SK-N-SH (cell line): ENCODE measurements around the gene GLS2. TPM values are rescaled to one million over a fixed set of nuclear protein-coding genes. Genes with fewer than 3 reads are reported as not detected.

Source experiments
- CTCF ChIA-PET: fragments of 300-600, 350-600 bp; formaldehyde crosslinking; extraction: SDS; loops from one replicate; lab custom pipeline; 2021; lab: Yijun Ruan, JAX
- POLR2A ChIA-PET: fragments of 350-600 bp; sonication (Branson Sonifier 250); formaldehyde crosslinking; extraction: SDS; loops from one replicate; lab custom pipeline; 2020; ENCODE audit warnings: antibody characterized with exemption, inconsistent platforms; lab: Yijun Ruan, JAX
- DNase-seq: peaks from one replicate; pipeline ENCODE4 v3.0.0; 2012
- H2AFZ ChIP-seq: fragments of 200-600 bp; sonication (generic); 2 replicates; pipeline ENCODE4 v1.8.1; 2016; ENCODE audit warnings: antibody characterized with exemption, mild to moderate bottlenecking, low read depth
- H3F3A ChIP-seq: fragments of 200-600 bp; sonication (generic); replicated peaks from 2 replicates; pipeline ENCODE3; 2016; ENCODE audit warnings: antibody characterized with exemption, mild to moderate bottlenecking; ENCODE audit not compliant: insufficient read depth
- H3K27ac ChIP-seq, 2 experiments: fragments of 200-500 bp in 1 of 2; fragments of 200-600 bp in 1 of 2; sonication (Bioruptor generic) in 1 of 2; sonication (generic), shearing (Covaris generic) in 1 of 2; 2 replicates each; pipeline versions ENCODE4 v1.5.1 to v1.6.1; 2014 to 2016; ENCODE audit warnings: low read depth in 2 of 2, inconsistent platforms in 1 of 2, low read length in 1 of 2, mild to moderate bottlenecking in 1 of 2, mixed read lengths in 1 of 2
- H3K27me3 ChIP-seq: fragments of 200-600 bp; sonication (generic), shearing (Covaris generic); 2 replicates; pipeline ENCODE4 v1.6.1; 2016; ENCODE audit warnings: mixed run types; ENCODE audit not compliant: insufficient read depth
- H3K36me3 ChIP-seq, 2 experiments: fragments of 200-500 bp in 1 of 2; fragments of 200-600 bp in 1 of 2; sonication (Bioruptor generic) in 1 of 2; sonication (generic) in 1 of 2; replicated peaks in 1 of 2; 2 replicates each; pipeline versions ENCODE3 to v1.5.1; 2014 to 2016; ENCODE audit warnings: low read length in 1 of 2, mild to moderate bottlenecking in 1 of 2; ENCODE audit not compliant: insufficient read depth in 2 of 2, control insufficient read depth in 1 of 2
- H3K4me1 ChIP-seq, 2 experiments: fragments of 200-500 bp in 1 of 2; fragments of 200-600 bp in 1 of 2; sonication (Bioruptor generic) in 1 of 2; sonication (generic), shearing (Covaris generic) in 1 of 2; 2 replicates each; pipeline versions ENCODE4 v1.5.1 to v1.6.1; 2014 to 2016; ENCODE audit warnings: low read depth in 1 of 2, low read length in 1 of 2, mixed run types in 1 of 2; ENCODE audit not compliant: insufficient read depth in 2 of 2, control insufficient read depth in 1 of 2
- H3K4me2 ChIP-seq: fragments of 200-600 bp; sonication (generic), shearing (Covaris generic); 2 replicates; pipeline ENCODE4 v1.6.1; 2017; ENCODE audit warnings: mixed run types
- H3K4me3 ChIP-seq, 2 experiments: fragments of 200-500 bp in 1 of 2; fragments of 200-600 bp in 1 of 2; sonication (Bioruptor generic) in 1 of 2; sonication (generic), shearing (Covaris generic) in 1 of 2; 2 replicates each; pipeline versions ENCODE4 v1.5.1 to v1.8.1; 2014 to 2016; ENCODE audit warnings: low read depth in 2 of 2, inconsistent platforms in 1 of 2, low read length in 1 of 2, mild to moderate bottlenecking in 1 of 2, mixed read lengths in 1 of 2, moderate library complexity in 1 of 2
- H3K79me2 ChIP-seq: fragments of 200-600 bp; sonication (generic); 2 replicates; pipeline ENCODE4 v1.8.1; 2017; ENCODE audit warnings: mild to moderate bottlenecking; ENCODE audit not compliant: insufficient read depth
- H3K9ac ChIP-seq: fragments of 200-600 bp; sonication (generic); 2 replicates; pipeline ENCODE4 v1.6.1; 2017; ENCODE audit warnings: mixed run types
- H3K9me2 ChIP-seq: fragments of 200-600 bp; sonication (generic); 2 replicates; pipeline ENCODE4 v1.6.1; 2017; ENCODE audit warnings: mixed run types
- H3K9me3 ChIP-seq: fragments of 200-600 bp; sonication (generic); 2 replicates; pipeline ENCODE4 v1.6.1; 2017; ENCODE audit warnings: mixed run types, mild to moderate bottlenecking, moderate library complexity
- H4K20me1 ChIP-seq: fragments of 200-600 bp; sonication (generic); 2 replicates; pipeline ENCODE4 v1.6.1; 2017; ENCODE audit warnings: mild to moderate bottlenecking, mixed run types; ENCODE audit not compliant: insufficient read depth
- CTCF ChIP-seq: fragments of 200-600 bp; sonication (generic); IDR thresholded peaks from 2 replicates; pipeline ENCODE4 v1.6.1; 2017; ENCODE audit warnings: antibody characterized with exemption, mild to moderate bottlenecking, moderate library complexity
- EZH2phosphoT487 ChIP-seq: fragments of 200-600 bp; sonication (generic); IDR thresholded peaks from 2 replicates; pipeline ENCODE4 v1.6.1; 2017; ENCODE audit warnings: low read depth, mixed run types, mild to moderate bottlenecking, antibody characterized with exemption, moderate library complexity, borderline replicate concordance
- FOXJ3 ChIP-seq: sonication (generic); formaldehyde crosslinking; IDR thresholded peaks from 2 replicates; pipeline ENCODE4 v1.5.1; 2020; ENCODE audit warnings: mild to moderate bottlenecking, missing genetic modification reagents
- FOXM1 ChIP-seq: IDR thresholded peaks from 2 replicates; pipeline ENCODE4 v1.4.0; 2012; ENCODE audit warnings: low read depth, mild to moderate bottlenecking
- GABPA ChIP-seq: IDR thresholded peaks from 2 replicates; pipeline ENCODE4 v1.4.0; 2012; ENCODE audit warnings: low read depth, mild to moderate bottlenecking
- GATA2 ChIP-seq: sonication (generic); formaldehyde crosslinking; IDR thresholded peaks from 2 replicates; pipeline ENCODE4 v1.5.0; 2020; ENCODE audit warnings: mild to moderate bottlenecking, missing genetic modification reagents
- JUND ChIP-seq: IDR thresholded peaks from 2 replicates; pipeline ENCODE4 v1.4.0; 2012
- MAX ChIP-seq: IDR thresholded peaks from 2 replicates; pipeline ENCODE4 v1.4.0; 2012; ENCODE audit warnings: low read depth
- MEF2A ChIP-seq: IDR thresholded peaks from 2 replicates; pipeline ENCODE4 v1.4.0; 2012; ENCODE audit warnings: low read depth, borderline replicate concordance
- NFIC ChIP-seq: IDR thresholded peaks from 2 replicates; pipeline ENCODE4 v1.4.0; 2012; ENCODE audit warnings: borderline replicate concordance
- NRF1 ChIP-seq: IDR thresholded peaks from 2 replicates; pipeline ENCODE4 v1.6.1; 2012; ENCODE audit warnings: low read depth, mild to moderate bottlenecking, low read length
- POLR2AphosphoS5 ChIP-seq: IDR thresholded peaks from 2 replicates; pipeline ENCODE4 v1.6.1; 2012; ENCODE audit warnings: low read depth, low read length
- RAD21 ChIP-seq: IDR thresholded peaks from 2 replicates; pipeline ENCODE4 v1.6.1; 2012; ENCODE audit warnings: mild to moderate bottlenecking, low read length
- RCOR1 ChIP-seq: fragments of 150-350 bp; IDR thresholded peaks from 2 replicates; pipeline ENCODE4 v1.6.1; 2017; ENCODE audit warnings: antibody characterized with exemption, low read length
- REST ChIP-seq: IDR thresholded peaks from 2 replicates; pipeline ENCODE4 v1.6.1; 2012; ENCODE audit warnings: mild to moderate bottlenecking, low read depth, low read length, moderate library complexity
- TCF12 ChIP-seq: IDR thresholded peaks from 2 replicates; pipeline ENCODE4 v1.4.0; 2012
- USF2 ChIP-seq: fragments of 150-350 bp; IDR thresholded peaks from 2 replicates; pipeline ENCODE4 v1.6.1; 2017; ENCODE audit warnings: antibody characterized with exemption, low read length, low read depth, borderline replicate concordance
- YY1 ChIP-seq: IDR thresholded peaks from 2 replicates; pipeline ENCODE4 v1.4.0; 2012; ENCODE audit warnings: low read depth, mild to moderate bottlenecking
- WGBS: methylation state at CpG from one replicate; pipeline ENCODE4 v1.1.6; 2017; ENCODE audit warnings: low lambda C conversion rate; 5-methylcytosine and 5-hydroxymethylcytosine counted together
- polyA plus RNA-seq, 3 experiments: library from polyadenylated mRNA; depleted of rRNA; stranded (reverse); fragments of >200 nt; gene quantifications; 2 replicates each; pipeline ENCODE4 v1.2.3, GENCODE V29; 2012

GLS2 gene
- polyA plus RNA-seq, 1 of the 3 experiments (the other 2 are of a cell fraction), result 2.1 TPM

GRCh38 chr12:56449622-56449984 lies 38.4 kb downstream of the GLS2 start:
- Histone ChIP-seq H3K9ac (peak overlapping the region; percentile 90), H3K36me3 (no peaks in the 10 kb centered on the region), H3K4me2 (peak overlapping the region; percentile 91), H3K27me3 (no peaks in the 10 kb centered on the region), H3K27ac (peak overlapping the region; percentile 72 to 91)
- WGBS, result 32% methylated on average over 5 of the region's 5 CpGs
- CTCF ChIA-PET, result interaction anchor here (1.0 to 3.3 kb wide), 4 partner anchors 9 to 260 kb away, joined by 3 to 32 read pairs (median 8); partner anchors contain the start of gene SMARCC2
- TF ChIP-seq GATA2 (CRISPR knock-in tag), result no peak
- no peak for TF ChIP-seq POLR2AphosphoS5
- no peak for TF ChIP-seq FOXM1
- TF ChIP-seq REST, result no peak
- no peak for TF ChIP-seq RCOR1
- no peak for TF ChIP-seq TCF12
- TF ChIP-seq GABPA, result no peak
- TF ChIP-seq JUND, result no peak
- TF ChIP-seq YY1, result no peak
- no peak for TF ChIP-seq MEF2A
- no peak for TF ChIP-seq NRF1
- no peak for TF ChIP-seq FOXJ3 (CRISPR knock-in tag)
- no peak for TF ChIP-seq EZH2phosphoT487
- TF ChIP-seq RAD21, result no peak
- no peak for TF ChIP-seq MAX
- TF ChIP-seq USF2, result no peak
- no peak for TF ChIP-seq NFIC
- no peak for TF ChIP-seq CTCF
- TF ChIP-seq, all 33 proteins: peak for 0
- peaks cover 3 to 8% of the 10 kb centered on the region in 2 experiments; a peak in 3 of 4 replicates for H3K4me1 ChIP-seq
- no peaks in the 10 kb centered on the region for H4K20me1 ChIP-seq
- H3K9me2 ChIP-seq, result no peaks in the 10 kb centered on the region
- H3K4me3 ChIP-seq, result peak overlapping the region; percentile 68 to 75
- H3K79me2 ChIP-seq, result peaks cover 26% of the 10 kb centered on the region; the same call in 1 of the 2 replicates
- DNase-seq, result no peak
- H3K9me3 ChIP-seq, result no peaks in the 10 kb centered on the region
- POLR2A ChIA-PET, result interaction anchor here (0.6 to 1.6 kb wide), 9 partner anchors 11 to 134 kb away, joined by 3 to 9 read pairs (median 3); partner anchors contain the start of genes CNPY2, PAN2 and STAT2
- peaks cover 7% of the 10 kb centered on the region for H3F3A ChIP-seq
- peak overlapping the region; percentile 89 for H2AFZ ChIP-seq
